RPMI7951 (cell line): Measurements from ENCODE around the gene R3HDM4. TPM values are rescaled to one million over a fixed set of nuclear protein-coding genes. Genes with fewer than 3 reads are reported as not detected.

ENCODE experiments used
- DNase-seq: peaks from one replicate; pipeline ENCODE4 v3.0.0-alpha.2; 2012; ENCODE audit warnings: low read depth
- total RNA-seq: library from RNA; depleted of rRNA; stranded (reverse); fragments of >200 nt; shearing (Covaris generic); gene quantifications from 2 replicates; pipeline ENCODE4 v1.2.3, GENCODE V29; 2014

R3HDM4 gene
- total RNA-seq, 1 experiment from 2014 or later = 19.7 TPM

DNA sequence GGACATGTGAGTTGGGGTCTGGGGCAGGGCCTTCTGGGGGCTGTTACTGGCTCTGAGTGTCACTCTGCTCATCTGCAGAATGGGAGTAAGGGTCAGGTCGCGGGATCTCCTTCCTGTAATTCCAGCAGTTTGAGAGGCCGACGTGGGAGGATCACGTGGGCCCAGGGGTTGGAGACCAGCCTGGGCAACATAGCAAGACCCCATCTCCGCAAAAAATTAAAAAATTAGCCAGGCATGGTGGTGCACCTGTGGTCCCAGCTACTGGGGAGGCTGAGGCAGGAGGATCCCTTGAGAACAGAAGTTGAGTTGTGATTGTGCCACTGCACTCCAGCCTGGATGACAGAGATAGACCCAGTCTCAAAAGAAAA is 16.9 kb upstream of the R3HDM4 start:
- DNase-seq = no peak

DNA sequence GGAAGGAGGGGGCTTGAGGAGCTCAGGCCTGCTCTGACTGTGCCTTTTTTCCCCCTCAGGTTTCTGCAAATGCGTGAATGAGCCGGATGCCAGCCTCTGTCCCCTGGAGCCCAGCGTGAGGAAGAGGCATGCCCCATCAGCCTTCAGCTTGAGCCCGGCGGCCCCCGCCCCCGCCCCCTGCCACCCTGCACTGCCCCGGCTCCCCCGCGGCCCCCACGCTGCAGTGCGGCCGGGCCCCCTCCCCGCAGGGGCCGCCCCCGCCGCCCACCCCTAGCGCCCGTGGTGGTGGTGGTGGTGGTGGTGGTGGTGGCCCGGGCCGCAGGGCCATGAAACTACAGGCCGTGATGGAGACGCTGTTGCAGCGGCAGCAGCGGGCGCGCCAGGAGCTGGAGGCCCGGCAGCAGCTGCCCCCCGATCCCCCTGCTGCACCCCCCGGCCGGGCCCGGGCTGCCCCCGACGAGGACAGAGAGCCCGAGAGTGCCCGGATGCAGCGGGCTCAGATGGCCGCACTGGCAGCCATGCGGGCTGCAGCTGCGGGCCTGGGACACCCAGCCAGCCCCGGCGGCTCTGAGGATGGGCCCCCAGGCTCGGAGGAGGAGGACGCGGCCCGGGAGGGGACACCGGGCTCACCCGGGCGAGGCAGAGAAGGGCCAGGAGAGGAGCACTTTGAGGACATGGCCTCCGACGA is 16.3 kb upstream of the R3HDM4 start:
- DNase-seq = no peak

DNA sequence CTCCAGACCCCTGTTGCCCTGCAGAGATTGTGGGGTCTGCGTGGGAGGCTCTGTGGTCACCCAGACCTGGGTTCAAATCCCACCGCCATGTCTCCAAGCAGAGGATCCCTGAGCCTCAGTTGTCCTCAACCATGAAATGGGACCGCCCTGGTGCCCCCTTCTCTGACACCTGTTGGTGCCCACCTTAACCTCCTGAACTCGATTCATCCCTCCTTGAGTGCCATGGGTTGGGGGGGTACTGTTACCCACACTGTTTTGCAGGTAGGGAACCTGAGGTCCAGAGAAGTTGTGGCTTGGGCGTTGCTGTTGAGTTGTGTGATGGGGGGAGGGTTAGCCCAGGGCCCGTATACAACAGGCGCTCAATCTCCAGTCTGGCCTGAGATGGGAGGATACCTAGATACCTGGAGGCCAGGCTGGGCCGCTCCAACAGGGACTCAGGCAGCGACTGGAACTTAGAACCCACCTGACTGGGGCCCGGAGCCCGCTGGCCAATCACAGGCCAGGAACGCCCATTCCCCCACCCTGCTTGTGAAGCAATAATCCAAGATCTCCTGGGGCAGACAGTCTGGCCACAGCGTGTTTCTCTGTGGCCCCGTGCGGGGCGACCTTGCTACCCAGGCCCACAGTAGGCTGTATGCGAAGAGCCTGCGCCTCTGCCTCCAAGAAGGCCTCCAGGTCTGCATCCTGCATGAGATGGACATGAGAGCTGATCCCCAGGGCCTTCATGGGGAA is 15.6 kb upstream of the R3HDM4 start:
- no peak for DNase-seq

DNA sequence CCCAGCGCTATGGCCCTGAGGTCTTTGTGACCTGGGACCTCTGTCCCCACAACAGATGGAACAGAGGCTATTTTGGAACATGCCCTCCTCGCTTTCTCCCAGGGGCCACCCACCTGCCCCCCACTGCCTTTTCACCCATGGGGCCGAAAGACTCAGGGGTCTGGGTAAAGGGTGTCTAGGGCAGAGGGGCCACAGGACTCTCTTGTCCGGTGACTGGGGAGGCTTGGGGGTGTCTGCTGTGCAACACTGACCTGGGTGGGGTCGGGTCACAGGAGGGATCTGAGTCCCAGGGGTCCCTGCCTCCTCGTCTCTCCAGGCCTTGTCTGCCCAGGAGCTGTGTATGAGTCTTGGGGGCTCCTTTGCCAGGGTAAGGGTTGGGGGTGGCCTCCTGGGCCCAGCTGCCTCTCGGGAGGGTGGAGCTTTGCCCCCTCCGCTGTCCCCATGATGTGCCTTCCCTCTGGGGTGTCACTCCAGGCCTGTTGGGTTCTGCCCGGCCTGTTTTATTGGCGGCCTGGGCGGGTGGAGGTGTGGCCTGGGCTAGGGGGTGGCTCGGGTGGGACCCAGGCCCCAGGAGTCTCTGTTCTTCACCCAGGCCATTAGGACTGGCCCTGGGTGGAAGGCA is 14.9 kb upstream of the R3HDM4 start:
- no peak for DNase-seq

DNA sequence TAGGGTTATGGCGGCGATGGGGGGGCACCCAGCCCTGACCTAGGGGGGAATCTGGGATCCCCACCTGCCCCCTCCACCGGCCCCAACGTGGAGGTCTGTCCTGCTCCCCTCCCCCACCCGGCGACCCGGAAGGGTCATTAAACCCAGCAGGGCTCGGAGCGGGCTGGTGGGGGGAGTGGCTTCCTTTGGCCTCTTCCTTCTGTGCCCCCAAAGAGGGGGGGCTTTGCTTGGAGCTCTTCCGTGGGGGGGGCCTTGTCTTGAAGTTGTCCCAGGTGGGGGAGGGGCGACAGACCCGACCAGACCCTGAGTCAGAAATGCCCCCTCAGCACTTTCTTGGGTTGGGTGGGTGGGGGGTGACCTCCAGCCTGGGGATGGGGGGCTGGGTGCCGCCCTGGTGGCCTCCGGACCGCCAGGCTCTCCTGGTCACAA is 14.3 kb upstream of the R3HDM4 start:
- no peak for DNase-seq

DNA sequence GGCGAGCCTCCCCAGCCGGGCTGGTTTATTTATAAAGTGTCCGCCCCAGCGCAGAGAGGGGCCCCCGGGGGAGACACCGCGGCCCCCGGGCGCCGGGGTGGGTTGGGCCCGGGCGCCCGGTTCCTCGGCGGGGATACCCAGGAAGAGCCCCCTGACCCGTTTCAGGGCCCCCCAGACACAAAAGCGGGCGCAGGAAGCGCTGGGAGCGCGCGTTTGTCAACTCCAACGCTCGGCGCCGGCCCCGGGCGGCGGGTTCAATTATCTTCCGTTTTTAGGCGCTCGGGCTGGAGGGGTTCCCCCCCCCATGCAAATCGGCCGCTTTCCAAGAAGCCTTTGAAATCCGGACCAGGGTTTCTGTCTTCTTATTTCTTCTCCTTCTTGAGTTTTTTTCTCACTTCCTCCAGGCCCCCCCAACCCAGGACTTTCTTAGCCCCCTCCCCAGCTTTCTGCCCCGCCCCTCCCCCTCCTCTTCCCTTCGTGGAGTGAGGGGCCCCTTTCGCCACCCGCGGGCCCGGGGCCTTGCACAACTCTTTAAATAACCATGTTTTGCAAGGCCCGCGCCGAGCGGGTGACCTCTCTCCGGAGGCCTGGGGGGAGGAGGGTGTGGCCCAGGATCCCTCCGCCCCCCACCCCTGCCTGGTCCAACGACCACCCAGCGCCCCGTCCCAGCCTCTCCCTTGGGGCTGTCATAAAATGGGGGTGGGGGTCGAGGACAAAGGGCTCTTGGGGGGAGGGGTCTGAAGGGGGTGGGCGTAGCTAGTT is 13.8 kb upstream of the R3HDM4 start:
- peak; percentile 47 for DNase-seq

DNA sequence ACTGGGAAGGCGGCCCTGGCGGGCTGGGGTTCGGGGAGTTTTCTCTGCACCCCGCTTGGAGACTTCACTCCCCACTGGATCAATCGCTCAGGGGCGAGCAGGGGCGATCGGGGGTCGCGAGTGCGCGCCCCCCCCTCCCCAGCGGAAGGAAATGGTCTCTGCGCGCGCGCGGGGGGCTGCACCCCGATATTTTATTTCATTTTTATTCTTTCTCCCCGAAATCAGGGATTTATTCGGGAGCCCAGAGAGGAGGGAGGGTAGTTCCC is 13.2 kb upstream of the R3HDM4 start:
- no peak for DNase-seq

DNA sequence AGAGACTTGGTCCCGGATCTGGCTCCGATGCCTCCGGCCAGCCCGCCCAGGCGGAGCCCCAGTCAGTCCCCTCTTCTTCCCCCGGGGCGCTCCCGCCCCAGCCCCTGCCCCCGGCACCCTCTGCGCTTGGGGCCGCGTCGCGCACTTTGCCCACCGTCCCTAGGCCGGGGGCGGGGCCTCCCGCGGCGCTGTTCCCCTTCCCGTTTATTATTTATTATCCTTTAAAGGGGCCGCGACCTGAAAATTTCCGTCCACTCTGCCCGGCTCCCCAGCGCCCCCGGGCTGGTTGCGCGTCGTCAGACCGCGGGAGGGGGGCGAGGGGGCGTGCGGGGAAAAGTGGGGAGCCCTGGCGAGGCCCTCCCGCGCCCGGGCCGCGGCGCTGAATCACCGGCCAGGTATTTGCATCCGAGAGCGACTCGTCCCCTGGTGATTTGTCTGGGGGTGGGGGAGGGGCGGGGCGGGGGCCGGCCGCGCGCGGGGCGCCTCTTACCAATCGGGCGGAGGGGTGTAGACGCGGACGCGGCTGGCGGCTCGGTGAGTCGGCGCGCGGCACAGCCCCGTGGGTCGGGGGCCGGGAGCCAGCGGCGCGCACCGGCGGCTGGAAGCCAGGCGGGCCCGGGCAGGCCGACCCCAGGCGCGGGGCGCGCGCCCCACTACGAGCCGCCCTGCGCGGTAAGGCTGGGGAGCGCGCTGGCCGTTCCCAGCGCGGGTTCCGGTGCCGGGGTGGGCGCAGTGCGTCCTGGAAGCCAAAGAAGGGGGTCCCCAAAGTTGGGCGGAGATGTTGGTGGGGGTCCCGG is 12.7 kb upstream of the R3HDM4 start, which contains the start of gene ARID3A:
TSS of gene ARID3A (plus strand) at position 510 of the 797 bp plus-strand sequence. CDS start 3,494 bp downstream, outside the sequence.
- peak; percentile 81 for DNase-seq

DNA sequence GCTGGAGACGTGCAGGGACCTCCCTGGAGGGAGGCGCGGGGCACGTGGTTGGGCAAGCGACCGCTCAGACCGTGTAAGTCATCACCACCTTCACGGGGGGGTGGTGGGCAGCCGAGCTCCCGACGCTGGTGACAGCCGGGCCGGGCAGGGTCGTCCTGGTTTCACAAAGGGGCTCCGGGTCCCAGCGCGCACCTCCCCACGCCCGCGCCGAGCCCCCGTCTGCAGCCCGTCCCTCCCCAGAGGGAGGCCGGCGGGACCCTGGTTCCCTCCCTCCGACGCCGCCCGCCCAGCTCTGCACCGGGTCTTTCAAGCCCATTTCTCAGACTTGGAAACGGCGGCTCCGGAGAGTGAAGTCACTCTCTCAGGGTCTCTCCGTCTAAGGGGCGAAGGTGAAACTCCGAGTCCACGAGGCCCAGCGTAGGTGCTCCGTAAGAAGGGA is 12.1 kb upstream of the R3HDM4 start:
- DNase-seq = peak; percentile 59

DNA sequence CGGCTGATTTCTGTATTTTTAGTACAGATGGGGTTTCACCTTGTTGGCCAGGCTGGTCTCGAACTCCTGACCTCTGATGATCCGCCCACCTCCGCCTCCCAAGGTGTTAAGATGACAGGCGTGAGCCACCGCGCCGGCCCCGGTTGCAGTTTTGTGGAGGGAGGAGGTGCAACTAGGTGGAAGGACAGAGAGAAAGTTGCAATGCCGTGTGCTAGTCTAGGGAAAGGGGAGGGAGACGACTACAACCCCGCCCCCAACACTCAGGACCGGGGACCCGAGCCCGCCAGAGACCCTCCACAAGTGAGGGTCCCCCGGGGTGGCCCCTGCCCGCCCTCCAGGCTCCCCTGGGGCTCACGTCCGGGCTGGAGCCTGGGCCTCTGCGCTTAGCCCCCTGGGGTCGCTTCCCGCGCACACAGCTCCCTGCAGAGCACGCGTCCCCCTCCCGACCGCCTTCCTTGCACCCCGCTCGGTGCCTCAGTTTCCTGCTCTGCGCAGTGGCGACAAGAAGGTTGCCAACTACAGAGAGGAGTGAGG is 11.6 kb upstream of the R3HDM4 start:
- DNase-seq = no peak

DNA sequence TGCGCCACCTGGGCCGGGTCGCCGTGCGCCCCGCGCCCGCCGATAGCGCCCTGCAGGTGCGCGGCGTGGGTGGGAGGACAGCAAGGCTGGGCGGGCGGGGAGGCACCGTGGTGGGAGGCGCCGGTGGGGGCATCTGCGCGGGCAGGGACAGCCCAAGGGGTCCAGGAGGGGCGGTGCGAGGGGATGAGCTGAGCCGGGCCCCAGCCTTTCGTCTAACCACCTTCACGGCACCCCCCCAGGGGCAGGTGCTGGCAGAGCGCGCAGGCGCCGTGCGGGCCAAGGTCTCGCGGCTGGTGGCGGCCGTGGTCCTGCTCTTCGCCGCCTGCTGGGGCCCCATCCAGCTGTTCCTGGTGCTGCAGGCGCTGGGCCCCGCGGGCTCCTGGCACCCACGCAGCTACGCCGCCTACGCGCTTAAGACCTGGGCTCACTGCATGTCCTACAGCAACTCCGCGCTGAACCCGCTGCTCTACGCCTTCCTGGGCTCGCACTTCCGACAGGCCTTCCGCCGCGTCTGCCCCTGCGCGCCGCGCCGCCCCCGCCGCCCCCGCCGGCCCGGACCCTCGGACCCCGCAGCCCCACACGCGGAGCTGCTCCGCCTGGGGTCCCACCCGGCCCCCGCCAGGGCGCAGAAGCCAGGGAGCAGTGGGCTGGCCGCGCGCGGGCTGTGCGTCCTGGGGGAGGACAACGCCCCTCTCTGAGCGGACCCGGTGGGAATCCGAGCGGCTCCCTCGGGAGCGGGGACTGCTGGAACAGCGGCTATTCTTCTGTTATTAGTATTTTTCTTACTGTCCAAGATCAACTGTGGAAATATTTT is 7.2 kb upstream of the R3HDM4 start:
- peak; percentile 26 for DNase-seq

DNA sequence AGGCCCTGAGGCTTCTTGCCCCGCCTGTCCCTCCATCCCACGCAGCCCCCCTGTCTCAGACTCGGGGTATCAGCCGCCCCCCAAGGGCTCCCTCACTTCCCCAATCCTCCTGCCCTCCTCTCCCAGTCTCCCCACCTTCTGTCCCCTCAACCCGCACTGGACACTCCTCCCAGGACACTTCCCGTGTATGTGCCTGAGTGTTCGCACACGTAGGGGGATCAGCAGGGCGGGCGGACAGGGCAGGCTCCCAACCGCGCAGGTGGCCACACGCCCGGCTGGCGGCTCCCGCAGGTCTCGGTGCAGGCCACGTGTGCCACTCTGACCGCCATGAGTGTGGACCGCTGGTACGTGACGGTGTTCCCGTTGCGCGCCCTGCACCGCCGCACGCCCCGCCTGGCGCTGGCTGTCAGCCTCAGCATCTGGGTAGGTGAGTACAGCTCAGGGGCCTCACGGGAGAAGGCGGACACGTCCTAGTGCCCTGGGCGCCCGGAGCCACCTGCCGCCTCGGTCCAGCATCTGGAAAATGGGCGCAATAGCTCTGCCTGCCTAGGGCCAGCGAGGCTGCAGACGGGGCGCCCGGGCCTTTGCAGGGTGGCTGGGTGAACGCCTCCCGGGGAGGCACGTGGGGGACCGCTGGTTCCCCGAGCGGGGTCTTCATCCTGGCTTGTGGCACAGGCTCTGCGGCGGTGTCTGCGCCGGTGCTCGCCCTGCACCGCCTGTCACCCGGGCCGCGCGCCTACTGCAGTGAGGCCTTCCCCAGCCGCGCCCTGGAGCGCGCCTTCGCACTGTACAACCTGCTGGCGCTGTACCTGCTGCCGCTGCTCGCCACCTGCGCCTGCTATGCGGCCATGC is 6.4 kb upstream of the R3HDM4 start:
- DNase-seq = no peak

DNA sequence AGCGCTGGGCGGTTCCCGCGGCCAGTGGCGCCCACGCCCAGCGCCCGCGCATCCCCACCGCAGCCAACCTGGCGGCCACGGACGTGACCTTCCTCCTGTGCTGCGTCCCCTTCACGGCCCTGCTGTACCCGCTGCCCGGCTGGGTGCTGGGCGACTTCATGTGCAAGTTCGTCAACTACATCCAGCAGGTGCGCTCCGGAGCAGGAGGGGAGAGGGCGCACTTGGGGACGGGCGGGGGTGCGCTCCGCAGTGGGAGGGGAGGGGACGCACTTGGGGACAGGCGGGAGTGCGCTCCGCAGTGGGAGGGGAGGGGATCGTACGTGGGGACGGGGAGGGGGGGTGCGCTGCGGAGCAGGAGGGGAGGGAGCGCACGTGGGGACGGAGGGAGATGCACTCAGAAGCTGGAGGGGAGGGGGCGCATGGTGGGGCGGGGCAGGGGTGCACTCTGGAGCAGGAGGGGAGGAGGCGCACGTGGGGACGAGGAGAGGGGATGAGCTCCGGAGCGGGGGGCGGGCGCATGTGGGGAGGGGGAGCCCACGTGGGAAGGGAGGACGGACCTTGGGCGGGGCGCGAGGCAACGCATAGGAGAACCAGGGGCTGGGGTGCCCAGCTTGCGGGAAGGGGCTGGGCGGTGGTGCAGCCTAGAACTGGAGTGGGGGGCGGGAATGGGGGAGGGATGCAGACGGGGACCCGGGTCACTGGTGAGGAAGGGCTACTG is 5.6 kb upstream of the R3HDM4 start:
- no peak for DNase-seq

DNA sequence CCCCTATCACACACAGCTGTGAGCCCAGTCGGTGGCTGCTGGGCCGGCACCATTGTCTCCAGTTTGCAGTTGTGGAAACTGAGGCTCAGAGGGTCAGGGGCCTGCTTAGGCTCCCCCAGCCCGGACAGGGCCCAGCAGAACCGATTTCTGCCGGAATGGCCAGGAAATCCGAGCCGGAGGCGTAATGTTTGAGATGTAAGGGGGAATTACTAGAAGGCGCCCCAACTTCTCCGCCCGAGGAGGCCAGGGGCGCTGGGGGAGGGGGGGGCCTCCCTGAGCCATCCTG is 5.1 kb upstream of the R3HDM4 start:
- no peak for DNase-seq

DNA sequence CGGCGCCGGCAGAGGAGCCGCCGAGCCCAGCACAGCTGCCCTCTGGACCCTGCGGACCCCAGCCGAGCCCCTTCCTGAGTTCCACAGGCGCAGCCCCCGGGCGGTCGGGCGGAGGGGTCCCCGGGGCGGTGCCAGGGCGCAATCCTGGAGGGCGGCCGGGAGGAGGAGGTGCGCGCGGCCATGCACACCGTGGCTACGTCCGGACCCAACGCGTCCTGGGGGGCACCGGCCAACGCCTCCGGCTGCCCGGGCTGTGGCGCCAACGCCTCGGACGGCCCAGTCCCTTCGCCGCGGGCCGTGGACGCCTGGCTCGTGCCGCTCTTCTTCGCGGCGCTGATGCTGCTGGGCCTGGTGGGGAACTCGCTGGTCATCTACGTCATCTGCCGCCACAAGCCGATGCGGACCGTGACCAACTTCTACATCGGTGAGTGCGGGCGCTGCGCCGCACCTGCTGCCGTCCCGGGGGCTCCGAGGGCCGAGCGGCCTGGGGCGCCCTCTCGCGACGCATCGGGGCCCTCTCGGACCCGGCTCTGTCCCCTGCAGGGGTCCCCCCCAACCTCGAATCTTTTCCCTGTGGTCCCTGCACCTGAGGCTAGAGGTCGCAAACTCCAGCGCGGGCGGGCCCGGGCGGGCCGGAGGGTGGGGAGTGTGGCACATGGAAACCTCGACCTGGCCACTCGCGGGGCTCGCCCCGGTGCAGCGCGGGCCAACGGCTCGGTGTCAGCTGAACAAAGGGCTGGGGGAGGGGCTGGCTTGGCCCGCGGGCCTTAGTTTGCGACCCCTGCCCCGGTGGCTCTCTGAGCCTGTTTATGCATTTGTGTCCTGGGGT is 4.5 kb upstream of the R3HDM4 start, which contains the start of gene KISS1R:
TSS of gene KISS1R (plus strand) at position 11 of the 829 bp plus-strand sequence. CDS start at position 181, 170 bp downstream.
- no peak for DNase-seq

DNA sequence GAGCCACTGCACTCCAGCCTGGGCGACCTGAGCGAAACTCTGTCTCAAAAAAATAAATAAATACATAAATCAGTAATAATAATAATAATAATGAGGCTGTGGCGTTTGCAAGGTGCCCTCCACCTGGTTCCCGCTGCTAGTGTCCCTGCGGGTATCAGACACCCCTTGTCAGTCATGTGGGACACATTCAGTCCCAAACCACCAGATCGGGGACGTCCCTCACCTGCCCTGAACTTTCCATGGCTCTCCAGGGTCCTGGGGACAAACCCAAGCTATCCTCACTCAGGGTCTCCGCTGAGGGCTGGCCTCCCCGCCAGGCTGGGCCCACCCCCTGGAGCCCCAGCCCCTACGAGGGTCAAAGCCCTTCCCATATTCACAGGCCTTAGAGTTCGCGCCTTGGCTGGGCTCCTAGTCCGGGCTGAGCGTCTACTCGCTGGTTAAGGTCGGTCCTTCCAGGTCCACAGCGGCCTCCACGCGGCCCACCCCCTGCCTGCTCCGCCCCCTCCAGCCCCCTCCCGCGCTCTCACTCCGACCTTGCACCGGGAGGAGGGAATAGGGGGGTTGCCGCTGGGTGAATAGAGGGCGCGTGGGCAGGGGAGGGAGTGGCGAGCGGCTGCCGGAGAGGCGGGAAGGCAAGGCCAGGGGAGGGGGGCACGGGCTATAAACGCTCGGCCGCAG is 3.8 kb upstream of the R3HDM4 start:
- DNase-seq = no peak
